GM12878 (cell line): ENCODE measurements around the gene RSPH9.

Experiments used
- CREM ChIP-seq: IDR thresholded peaks from 2 replicates; pipeline ENCODE4 v1.6.1; 2014; ENCODE audit warnings: antibody characterized with exemption, low read depth
- CTCF ChIP-seq, 3 experiments: IDR thresholded peaks in 2 of 3; conservative IDR thresholded peaks in 1 of 3; 2 replicates each; pipeline ENCODE4 v1.5.1; 2011; ENCODE audit warnings: low read depth in 3 of 3, low read length in 3 of 3, mild to moderate bottlenecking in 3 of 3, control low read depth in 2 of 3, moderate library complexity in 2 of 3, inconsistent platforms in 1 of 3, mixed read lengths in 1 of 3; ENCODE audit not compliant: control insufficient read depth in 2 of 3, insufficient read depth in 1 of 3; ENCODE audit errors: extremely low read depth in 1 of 3
- CUX1 ChIP-seq: IDR thresholded peaks from 2 replicates; pipeline ENCODE4 v1.6.1; 2012; ENCODE audit warnings: improper control_type of control experiment, low read depth, low read length; ENCODE audit not compliant: insufficient replicate concordance
- DPF2 ChIP-seq: fragments of 450-650 bp; IDR thresholded peaks from 2 replicates; pipeline ENCODE4 v1.6.1; 2017; ENCODE audit warnings: mild to moderate bottlenecking
- IRF3 ChIP-seq: fragments of 450-650 bp; IDR thresholded peaks from 2 replicates; pipeline ENCODE4 v1.6.1; 2014; ENCODE audit warnings: mild to moderate bottlenecking
- MXI1 ChIP-seq: fragments of 150-350 bp; IDR thresholded peaks from 2 replicates; pipeline ENCODE4 v1.6.1; 2011; ENCODE audit warnings: low read depth, mild to moderate bottlenecking, inconsistent platforms, low read length, improper control_type of control experiment
- MYC ChIP-seq: IDR thresholded peaks from 2 replicates; pipeline ENCODE4 v1.6.1; 2011; ENCODE audit warnings: mild to moderate bottlenecking, low read length, moderate library complexity, inconsistent platforms; ENCODE audit not compliant: insufficient read depth, insufficient replicate concordance, insufficient read length, severe bottlenecking
- POLR2A ChIP-seq: IDR thresholded peaks from 2 replicates; pipeline ENCODE4 v1.6.1; 2011; ENCODE audit warnings: low read depth, mild to moderate bottlenecking, low read length
- POLR2AphosphoS5 ChIP-seq: IDR thresholded peaks from 2 replicates; pipeline ENCODE4 v1.6.1; 2011; ENCODE audit warnings: mild to moderate bottlenecking, low read length, inconsistent platforms
- SIN3A ChIP-seq: IDR thresholded peaks from 2 replicates; pipeline ENCODE4 v1.6.1; 2012; ENCODE audit warnings: low read depth, low read length, improper control_type of control experiment
- SP1 ChIP-seq: IDR thresholded peaks from one replicate; pipeline ENCODE4 v1.6.1; 2011; ENCODE audit warnings: low read depth, low read length
- SREBF1 ChIP-seq: IDR thresholded peaks from 2 replicates; pipeline ENCODE4 v1.6.1; 2012; ENCODE audit warnings: mild to moderate bottlenecking, low read length
- YY1 ChIP-seq: IDR thresholded peaks from 2 replicates; pipeline ENCODE4 v1.6.1; 2011; ENCODE audit warnings: low read depth, mild to moderate bottlenecking, low read length
- ZNF384 ChIP-seq: IDR thresholded peaks from 2 replicates; pipeline ENCODE4 v1.6.1; 2012; ENCODE audit warnings: low read depth, mild to moderate bottlenecking, low read length, improper control_type of control experiment, borderline replicate concordance

GRCh38 chr6:43644940-43645612 is at the start of gene RSPH9:
- TF ChIP-seq CTCF (IDR thresholded peaks at IDR 0.05 in 2 of 3, conservative IDR thresholded peaks at IDR 0.05 in 1 of 3; ENCODE audit: control insufficient read depth in 2 of 3, extremely low read depth in 1 of 3, insufficient read depth in 1 of 3, low read depth in 3 of 3, low read length in 3 of 3) (no peak), DPF2 (no peak), SREBF1 (no peak), MYC (no peak), POLR2AphosphoS5 (no peak), CUX1 (no peak), ZNF384 (no peak), POLR2A (no peak), SP1 (no peak), YY1 (no peak), SIN3A (no peak), MXI1 (no peak), CREM (no peak), IRF3 (no peak)
